ENCODE measurements around the gene RNF34. TPM values are rescaled to one million over a fixed set of nuclear protein-coding genes. Genes with fewer than 3 reads are reported as not detected.

RNF34 gene
- total and polyA plus RNA-seq, 2 of the 13 experiments (the other 11 are each of a cell fraction or from before 2014, with no cell fraction given), result 36.8 to 53.2 TPM

GRCh38 chr12:121376754-121377697, 22.9 kb upstream of the RNF34 start (continued):
- TF ChIP-seq, protein P1, sequence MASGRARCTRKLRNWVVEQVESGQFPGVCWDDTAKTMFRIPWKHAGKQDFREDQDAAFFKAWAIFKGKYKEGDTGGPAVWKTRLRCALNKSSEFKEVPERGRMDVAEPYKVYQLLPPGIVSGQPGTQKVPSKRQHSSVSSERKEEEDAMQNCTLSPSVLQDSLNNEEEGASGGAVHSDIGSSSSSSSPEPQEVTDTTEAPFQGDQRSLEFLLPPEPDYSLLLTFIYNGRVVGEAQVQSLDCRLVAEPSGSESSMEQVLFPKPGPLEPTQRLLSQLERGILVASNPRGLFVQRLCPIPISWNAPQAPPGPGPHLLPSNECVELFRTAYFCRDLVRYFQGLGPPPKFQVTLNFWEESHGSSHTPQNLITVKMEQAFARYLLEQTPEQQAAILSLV (CRISPR knock-in tag; IDR thresholded peaks at IDR 0.05; ENCODE audit: borderline replicate concordance), result no peak
- no peak for TF ChIP-seq ZNF484 (CRISPR knock-in tag; IDR thresholded peaks at IDR 0.05; ENCODE audit: borderline replicate concordance, low read depth)
- TF ChIP-seq, protein P2, sequence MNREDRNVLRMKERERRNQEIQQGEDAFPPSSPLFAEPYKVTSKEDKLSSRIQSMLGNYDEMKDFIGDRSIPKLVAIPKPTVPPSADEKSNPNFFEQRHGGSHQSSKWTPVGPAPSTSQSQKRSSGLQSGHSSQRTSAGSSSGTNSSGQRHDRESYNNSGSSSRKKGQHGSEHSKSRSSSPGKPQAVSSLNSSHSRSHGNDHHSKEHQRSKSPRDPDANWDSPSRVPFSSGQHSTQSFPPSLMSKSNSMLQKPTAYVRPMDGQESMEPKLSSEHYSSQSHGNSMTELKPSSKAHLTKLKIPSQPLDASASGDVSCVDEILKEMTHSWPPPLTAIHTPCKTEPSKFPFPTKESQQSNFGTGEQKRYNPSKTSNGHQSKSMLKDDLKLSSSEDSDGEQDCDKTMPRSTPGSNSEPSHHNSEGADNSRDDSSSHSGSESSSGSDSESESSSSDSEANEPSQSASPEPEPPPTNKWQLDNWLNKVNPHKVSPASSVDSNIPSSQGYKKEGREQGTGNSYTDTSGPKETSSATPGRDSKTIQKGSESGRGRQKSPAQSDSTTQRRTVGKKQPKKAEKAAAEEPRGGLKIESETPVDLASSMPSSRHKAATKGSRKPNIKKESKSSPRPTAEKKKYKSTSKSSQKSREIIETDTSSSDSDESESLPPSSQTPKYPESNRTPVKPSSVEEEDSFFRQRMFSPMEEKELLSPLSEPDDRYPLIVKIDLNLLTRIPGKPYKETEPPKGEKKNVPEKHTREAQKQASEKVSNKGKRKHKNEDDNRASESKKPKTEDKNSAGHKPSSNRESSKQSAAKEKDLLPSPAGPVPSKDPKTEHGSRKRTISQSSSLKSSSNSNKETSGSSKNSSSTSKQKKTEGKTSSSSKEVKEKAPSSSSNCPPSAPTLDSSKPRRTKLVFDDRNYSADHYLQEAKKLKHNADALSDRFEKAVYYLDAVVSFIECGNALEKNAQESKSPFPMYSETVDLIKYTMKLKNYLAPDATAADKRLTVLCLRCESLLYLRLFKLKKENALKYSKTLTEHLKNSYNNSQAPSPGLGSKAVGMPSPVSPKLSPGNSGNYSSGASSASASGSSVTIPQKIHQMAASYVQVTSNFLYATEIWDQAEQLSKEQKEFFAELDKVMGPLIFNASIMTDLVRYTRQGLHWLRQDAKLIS (CRISPR knock-in tag; IDR thresholded peaks at IDR 0.05), result no peak
- TF ChIP-seq TEAD2 (CRISPR knock-in tag; IDR thresholded peaks at IDR 0.05), result no peak
- no peak for TF ChIP-seq DNMT3B (CRISPR knock-in tag; conservative IDR thresholded peaks at IDR 0.05)
- TF ChIP-seq DMAP1 (CRISPR knock-in tag; IDR thresholded peaks at IDR 0.05), result peak; percentile 30; the same call in 1 of the 2 replicates
- no peak for TF ChIP-seq ZNF816 (CRISPR knock-in tag; IDR thresholded peaks at IDR 0.05; ENCODE audit: borderline replicate concordance)
- TF ChIP-seq ZNF782 (CRISPR knock-in tag; IDR thresholded peaks at IDR 0.05; ENCODE audit: borderline replicate concordance), result no peak
- TF ChIP-seq ZNF468 (CRISPR knock-in tag; IDR thresholded peaks at IDR 0.05), result no peak
- TF ChIP-seq ZNF839 (CRISPR knock-in tag; IDR thresholded peaks at IDR 0.05; ENCODE audit: borderline replicate concordance), result no peak
- TF ChIP-seq ZNF784 (CRISPR knock-in tag; IDR thresholded peaks at IDR 0.05; ENCODE audit: borderline replicate concordance), result no peak
- no peak for TF ChIP-seq RNF2 (conservative IDR thresholded peaks at IDR 0.05; ENCODE audit: low read depth)
- TF ChIP-seq SMAD1 (CRISPR knock-in tag; IDR thresholded peaks at IDR 0.05; ENCODE audit: borderline replicate concordance, low read depth), result no peak
- no peak for TF ChIP-seq MAFF (IDR thresholded peaks at IDR 0.05; ENCODE audit: low read depth, low read length)
- TF ChIP-seq ZNF225 (CRISPR knock-in tag; IDR thresholded peaks at IDR 0.05), result no peak
- no peak for TF ChIP-seq PHF5A (CRISPR knock-in tag; IDR thresholded peaks at IDR 0.05; ENCODE audit: low read depth, unreplicated experiment)
- TF ChIP-seq PRDM4 (CRISPR knock-in tag; IDR thresholded peaks at IDR 0.05; ENCODE audit: borderline replicate concordance), result no peak
- TF ChIP-seq NFIC (IDR thresholded peaks at IDR 0.05; ENCODE audit: low read length), result no peak
- TF ChIP-seq ZNF569 (CRISPR knock-in tag; IDR thresholded peaks at IDR 0.05; ENCODE audit: borderline replicate concordance), result no peak
- 0 out of 2 replicates have a peak, but pooled peaks have one; percentile 18 for TF ChIP-seq ZNF317 (CRISPR knock-in tag; IDR thresholded peaks at IDR 0.05)
- TF ChIP-seq FOXJ3 (CRISPR knock-in tag; IDR thresholded peaks at IDR 0.05; ENCODE audit: borderline replicate concordance), result no peak; the same call in 1 of the 2 replicates
- TF ChIP-seq NFYC (CRISPR knock-in tag; IDR thresholded peaks at IDR 0.05), result no peak
